PC-9 (cell line): ENCODE results near the gene HDAC2.

Experiments
- CTCF ChIP-seq: fragments of 200-600 bp; sonication (generic); conservative IDR thresholded peaks from 2 replicates; pipeline ENCODE4 v1.6.1; 2017; ENCODE audit warnings: mixed run types, antibody characterized with exemption, mild to moderate bottlenecking, moderate library complexity
- EZH2 ChIP-seq: fragments of 200-600 bp; sonication (generic); IDR thresholded peaks from 2 replicates; pipeline ENCODE4 v1.8.0; 2017; ENCODE audit warnings: antibody characterized with exemption, low read depth

DNA sequence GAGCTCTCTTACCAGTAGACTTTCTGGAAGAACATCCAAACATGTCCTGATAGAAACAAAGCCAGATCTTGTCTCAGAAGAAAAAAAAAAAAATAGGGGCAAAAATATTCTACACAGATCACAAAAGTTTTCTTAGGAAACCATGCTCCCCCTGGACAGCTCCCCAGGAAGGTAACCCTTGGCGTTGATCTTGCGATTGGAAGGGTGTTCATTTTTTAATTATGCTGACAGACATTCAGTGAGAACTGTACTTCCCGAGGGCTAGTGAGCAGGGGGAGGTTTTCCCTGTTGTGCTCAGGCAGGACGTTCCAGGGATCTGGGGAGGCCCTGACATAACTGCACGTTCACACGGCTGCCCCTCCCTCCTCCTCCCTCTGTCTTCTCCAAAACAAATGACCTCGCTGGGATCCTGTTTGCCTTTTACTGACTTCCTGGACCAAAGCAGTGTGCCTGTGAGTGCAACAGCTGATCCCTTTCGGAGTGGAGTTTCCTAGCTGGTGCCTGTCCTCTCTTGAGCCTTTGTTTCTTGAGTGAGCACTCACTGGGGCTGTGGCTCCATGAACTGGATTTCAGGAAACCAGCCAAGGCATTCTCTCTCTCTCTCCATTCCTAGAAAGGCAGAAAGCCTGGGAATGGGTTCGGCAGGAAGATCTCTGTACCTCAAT lies 67.2 kb downstream of the HDAC2 start:
- no peak for TF ChIP-seq EZH2
- TF ChIP-seq CTCF: no peak
